GM21360 (cell line): ENCODE results near the gene NUDT4B.
"Not testable (repeated sequence)": the region's sequence is repeated elsewhere in the genome, so short reads cannot be mapped to it uniquely, and the experiment has no call there.

Source experiments
- ATAC-seq: cut with Tn5 transposase; IDR thresholded peaks from one replicate; pipeline ENCODE4 v1.9.1; 2021; ENCODE audit warnings: mild to moderate bottlenecking, moderate library complexity; ENCODE audit not compliant: unreplicated experiment

NUDT4B gene

GRCh38 chr1:148793762-148794332, 45.3 kb downstream of the NUDT4B start:
- ATAC-seq, result not testable (repeated sequence)
